SK-N-MC (cell line): ENCODE results near the gene RALA.
"Not testable (repeated sequence)": the region's sequence is repeated elsewhere in the genome, so short reads cannot be mapped to it uniquely, and the experiment has no call there.

Experiments used
- EZH2 ChIP-seq: fragments of 200-600 bp; sonication (generic); IDR thresholded peaks from one replicate; pipeline ENCODE4 v1.6.1; 2017; ENCODE audit warnings: antibody characterized with exemption
- POLR2AphosphoS5 ChIP-seq: IDR thresholded peaks from 2 replicates; pipeline ENCODE4 v1.6.1; 2012; ENCODE audit warnings: mild to moderate bottlenecking, low read depth, low read length, borderline replicate concordance

DNA sequence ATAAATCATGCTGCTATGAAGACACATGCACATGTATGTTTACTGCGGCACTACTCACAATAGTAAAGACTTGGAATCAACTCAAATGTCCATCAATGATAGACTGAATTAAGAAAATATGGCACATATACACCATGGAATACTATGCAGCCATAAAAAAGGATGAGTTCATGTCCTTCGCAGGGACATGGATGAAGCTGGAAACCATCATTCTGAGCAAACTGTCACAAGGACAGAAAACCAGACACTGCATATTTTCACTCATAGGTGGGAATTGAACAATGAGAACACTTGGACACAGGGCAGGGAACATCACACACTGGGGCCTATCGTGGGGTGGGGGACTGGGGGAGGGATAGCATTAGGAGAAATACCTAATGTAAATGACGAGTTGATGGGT is 69.7 kb downstream of the RALA start:
- not testable (repeated sequence) for TF ChIP-seq EZH2, POLR2AphosphoS5
